GM23338 (cell line): ENCODE data around the gene PKD1. TPM values are rescaled to one million over a fixed set of nuclear protein-coding genes. Genes with fewer than 3 reads are reported as not detected.
"Not testable (repeated sequence)": the region's sequence is repeated elsewhere in the genome, so short reads cannot be mapped to it uniquely, and the experiment has no call there.

Experiments
- ATAC-seq: fragments of 200-7000 bp; cut with Tn5 transposase; 3 replicates; pipeline ENCODE4 v1.9.1; 2020
- DNase-seq: peaks from one replicate; pipeline ENCODE4 v3.0.0-alpha.2; 2015; ENCODE audit warnings: low spot score
- H2AFZ ChIP-seq: fragments of 200-600 bp; sonication (generic); 2 replicates; pipeline ENCODE4 v1.8.0; 2016; ENCODE audit warnings: antibody characterized with exemption, mild to moderate bottlenecking, moderate library complexity
- H3F3A ChIP-seq: fragments of 200-600 bp; sonication (generic); replicated peaks from 2 replicates; pipeline ENCODE4 v1.8.0; 2017; ENCODE audit warnings: antibody characterized with exemption, mixed run types, low read depth
- H3K27ac ChIP-seq: fragments of 200-600 bp; sonication (generic); 2 replicates; pipeline ENCODE4 v1.6.1; 2016; ENCODE audit warnings: low read depth
- H3K27me3 ChIP-seq: fragments of 200-600 bp; sonication (generic); 2 replicates; pipeline ENCODE4 v1.8.0; 2016; ENCODE audit warnings: mild to moderate bottlenecking, mixed run types, moderate library complexity; ENCODE audit not compliant: insufficient read depth
- H3K36me3 ChIP-seq: fragments of 200-600 bp; sonication (generic); 2 replicates; pipeline ENCODE4 v1.8.0; 2016; ENCODE audit warnings: mild to moderate bottlenecking; ENCODE audit not compliant: insufficient read depth
- H3K4me1 ChIP-seq: fragments of 200-600 bp; sonication (generic); 2 replicates; pipeline ENCODE4 v1.8.0; 2016; ENCODE audit warnings: mild to moderate bottlenecking, moderate library complexity; ENCODE audit not compliant: insufficient read depth
- H3K4me2 ChIP-seq: fragments of 200-600 bp; sonication (generic); 2 replicates; pipeline ENCODE4 v1.7.1; 2017; ENCODE audit warnings: mixed run types
- H3K4me3 ChIP-seq: fragments of 200-600 bp; sonication (generic); 2 replicates; pipeline ENCODE4 v1.6.1; 2016; ENCODE audit warnings: mixed run types
- H3K79me2 ChIP-seq: fragments of 200-600 bp; sonication (generic); replicated peaks from 2 replicates; pipeline ENCODE4 v1.8.0; 2017; ENCODE audit warnings: mild to moderate bottlenecking; ENCODE audit not compliant: insufficient read depth
- H3K9me2 ChIP-seq: fragments of 200-600 bp; sonication (generic); 2 replicates; pipeline ENCODE4 v1.8.0; 2017; ENCODE audit not compliant: insufficient read depth
- H4K20me1 ChIP-seq: fragments of 200-600 bp; sonication (generic); replicated peaks from 2 replicates; pipeline ENCODE4 v1.8.0; 2017; ENCODE audit warnings: mild to moderate bottlenecking; ENCODE audit not compliant: insufficient read depth
- H3K27ac Mint-ChIP-seq: 2 replicates; pipeline ENCODE4 v1.8.0; 2020; ENCODE audit warnings: inconsistent platforms, mild to moderate bottlenecking, moderate library complexity, mixed read lengths
- H3K27me3 Mint-ChIP-seq: 3 replicates; pipeline ENCODE4 v1.8.0; 2022; ENCODE audit warnings: low read depth, mild to moderate bottlenecking, moderate library complexity, mixed read lengths, inconsistent platforms; ENCODE audit not compliant: insufficient read depth, poor library complexity
- H3K36me3 Mint-ChIP-seq: 3 replicates; pipeline ENCODE4 v1.8.0; 2021; ENCODE audit warnings: low read depth, mild to moderate bottlenecking, inconsistent platforms, moderate library complexity, mixed read lengths
- H3K4me1 Mint-ChIP-seq: 3 replicates; pipeline ENCODE4 v1.8.0; 2020; ENCODE audit warnings: mild to moderate bottlenecking, inconsistent platforms, mixed read lengths
- H3K4me3 Mint-ChIP-seq: 3 replicates; pipeline ENCODE4 v1.8.0; 2021; ENCODE audit warnings: moderate library complexity, mild to moderate bottlenecking, inconsistent platforms, mixed read lengths
- H3K9me3 Mint-ChIP-seq: 3 replicates; pipeline ENCODE4 v1.8.0; 2020; ENCODE audit warnings: moderate library complexity, mild to moderate bottlenecking, inconsistent platforms, mixed read lengths
- polyA plus RNA-seq: library from polyadenylated mRNA; unstranded; fragments of >200 nt; fragmentation: Nextera tagmentation; extraction: Ambion mirVana; gene quantifications from 2 replicates; pipeline ENCODE4 v1.2.1, GENCODE V29; 2016
- total RNA-seq: library from RNA; depleted of rRNA; stranded (reverse); fragments of >200 nt; shearing (Covaris generic); gene quantifications from 2 replicates; pipeline ENCODE4 v1.2.3, GENCODE V29; 2014

PKD1 gene
- total and polyA plus RNA-seq, 2 experiments from 2014 or later, result 21.1 to 107 TPM

DNA sequence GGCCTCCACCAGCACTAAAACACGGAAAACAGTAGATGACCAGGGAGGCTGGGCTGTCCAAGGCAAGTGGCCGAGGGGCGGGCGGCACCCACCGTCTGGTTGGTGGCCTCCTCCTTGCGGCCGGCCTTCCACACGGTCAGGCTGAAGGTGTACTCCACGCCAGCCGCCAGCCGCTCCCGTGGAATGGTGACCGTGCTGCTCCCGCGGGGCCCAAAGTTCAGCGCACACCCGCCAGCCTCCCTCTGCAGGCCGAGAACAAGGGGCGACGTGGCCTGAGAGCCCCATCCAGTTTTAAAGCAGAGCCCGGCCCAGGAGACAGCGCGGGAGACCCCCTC lies 27.9 kb downstream of the PKD1 start:
- not testable (repeated sequence) for DNase-seq, H3K27me3 Mint-ChIP-seq, H3K9me2 ChIP-seq, H3K4me3 Mint-ChIP-seq, H4K20me1 ChIP-seq, H3K4me1 Mint-ChIP-seq, H3K36me3 ChIP-seq, H3K27ac ChIP-seq, H3K27ac Mint-ChIP-seq, H3K79me2 ChIP-seq, H3K4me1 ChIP-seq, ATAC-seq, H3K4me2 ChIP-seq, H3F3A ChIP-seq, H3K9me3 Mint-ChIP-seq, H2AFZ ChIP-seq, H3K4me3 ChIP-seq, H3K27me3 ChIP-seq
- H3K36me3 Mint-ChIP-seq, result peaks cover 11% of the 10 kb centered on the region

GRCh38 chr16:2107121-2107790 lies 28.4 kb downstream of the PKD1 start:
- H3K27me3 Mint-ChIP-seq, H3K4me3 Mint-ChIP-seq, DNase-seq, H3K4me1 Mint-ChIP-seq, H3K4me3 ChIP-seq, H2AFZ ChIP-seq, H4K20me1 ChIP-seq, H3K27ac Mint-ChIP-seq, H3K36me3 ChIP-seq, H3K4me2 ChIP-seq, H3K79me2 ChIP-seq, H3K27me3 ChIP-seq, H3K9me3 Mint-ChIP-seq, ATAC-seq, H3K4me1 ChIP-seq, H3K9me2 ChIP-seq, H3K27ac ChIP-seq, H3F3A ChIP-seq: not testable (repeated sequence)
- peaks cover 11% of the 10 kb centered on the region for H3K36me3 Mint-ChIP-seq

DNA sequence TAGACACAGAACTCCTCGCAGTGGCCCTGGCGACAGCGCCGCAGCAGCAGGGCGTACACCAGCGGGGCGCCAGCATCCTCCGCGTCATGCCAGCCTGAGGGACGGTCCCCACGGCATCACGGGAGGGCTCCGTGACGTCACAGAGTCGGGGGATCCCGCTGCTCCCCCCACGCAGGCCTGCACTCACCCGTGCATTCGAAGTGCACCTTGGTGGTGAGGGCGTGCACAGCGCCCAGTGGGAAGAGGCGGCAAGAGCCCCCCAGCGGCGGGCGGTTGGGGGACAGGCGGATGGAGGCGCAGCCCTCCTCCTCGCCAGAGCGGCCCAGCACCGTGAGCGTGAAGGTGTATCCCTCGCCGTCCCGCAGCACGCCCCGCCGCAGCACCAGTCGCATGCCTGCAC lies 29.5 kb downstream of the PKD1 start:
- H3K27me3 Mint-ChIP-seq, H3K27ac ChIP-seq, H3K27me3 ChIP-seq, H3K79me2 ChIP-seq, ATAC-seq, H3K4me1 ChIP-seq, H3K36me3 ChIP-seq, H4K20me1 ChIP-seq, H3K4me3 Mint-ChIP-seq, H3K9me2 ChIP-seq, H3K9me3 Mint-ChIP-seq, H3K27ac Mint-ChIP-seq, H3K4me1 Mint-ChIP-seq, H2AFZ ChIP-seq, DNase-seq, H3K4me3 ChIP-seq, H3F3A ChIP-seq, H3K4me2 ChIP-seq: not testable (repeated sequence)
- peaks cover 15% of the 10 kb centered on the region for H3K36me3 Mint-ChIP-seq

GRCh38 chr16:2105769-2106168 lies 29.9 kb downstream of the PKD1 start:
- H3K36me3 ChIP-seq, ATAC-seq, H3K27me3 ChIP-seq, H2AFZ ChIP-seq, H3K4me1 Mint-ChIP-seq, H3K4me3 ChIP-seq, H3K79me2 ChIP-seq, H3K9me3 Mint-ChIP-seq, H3K27ac ChIP-seq, H3K4me1 ChIP-seq, H3K27me3 Mint-ChIP-seq, DNase-seq, H4K20me1 ChIP-seq, H3F3A ChIP-seq, H3K27ac Mint-ChIP-seq, H3K4me2 ChIP-seq, H3K4me3 Mint-ChIP-seq, H3K9me2 ChIP-seq: not testable (repeated sequence)
- H3K36me3 Mint-ChIP-seq, result peaks cover 18% of the 10 kb centered on the region

- H3K79me2 ChIP-seq, H3K4me3 ChIP-seq, H3K27ac ChIP-seq, H3F3A ChIP-seq, H3K9me3 Mint-ChIP-seq, H3K4me3 Mint-ChIP-seq, H3K4me1 ChIP-seq, H2AFZ ChIP-seq, H3K36me3 ChIP-seq, H3K27me3 Mint-ChIP-seq, DNase-seq, H3K27ac Mint-ChIP-seq, ATAC-seq, H3K27me3 ChIP-seq, H3K4me1 Mint-ChIP-seq, H3K9me2 ChIP-seq, H3K4me2 ChIP-seq, H4K20me1 ChIP-seq: not testable (repeated sequence)
- H3K36me3 Mint-ChIP-seq, result peaks cover 17% of the 10 kb centered on the region
Measured at GRCh38 chr16:2105291-2105690, 30.4 kb downstream of the PKD1 start.

- H3K27me3 Mint-ChIP-seq, H2AFZ ChIP-seq, H3K27me3 ChIP-seq, H3K4me1 ChIP-seq, H3K4me3 Mint-ChIP-seq, H3K4me1 Mint-ChIP-seq, H3K27ac ChIP-seq, H3K9me3 Mint-ChIP-seq, H3K4me3 ChIP-seq, H3K36me3 ChIP-seq, H3F3A ChIP-seq, H3K9me2 ChIP-seq, DNase-seq, H3K27ac Mint-ChIP-seq, H3K4me2 ChIP-seq, H3K79me2 ChIP-seq, H4K20me1 ChIP-seq, ATAC-seq: not testable (repeated sequence)
- H3K36me3 Mint-ChIP-seq, result peaks cover 14% of the 10 kb centered on the region
Measured at GRCh38 chr16:2104464-2104863, 31.2 kb downstream of the PKD1 start.
